ENCODE results near the gene ZFYVE19.

Gene ZFYVE19

DNA sequence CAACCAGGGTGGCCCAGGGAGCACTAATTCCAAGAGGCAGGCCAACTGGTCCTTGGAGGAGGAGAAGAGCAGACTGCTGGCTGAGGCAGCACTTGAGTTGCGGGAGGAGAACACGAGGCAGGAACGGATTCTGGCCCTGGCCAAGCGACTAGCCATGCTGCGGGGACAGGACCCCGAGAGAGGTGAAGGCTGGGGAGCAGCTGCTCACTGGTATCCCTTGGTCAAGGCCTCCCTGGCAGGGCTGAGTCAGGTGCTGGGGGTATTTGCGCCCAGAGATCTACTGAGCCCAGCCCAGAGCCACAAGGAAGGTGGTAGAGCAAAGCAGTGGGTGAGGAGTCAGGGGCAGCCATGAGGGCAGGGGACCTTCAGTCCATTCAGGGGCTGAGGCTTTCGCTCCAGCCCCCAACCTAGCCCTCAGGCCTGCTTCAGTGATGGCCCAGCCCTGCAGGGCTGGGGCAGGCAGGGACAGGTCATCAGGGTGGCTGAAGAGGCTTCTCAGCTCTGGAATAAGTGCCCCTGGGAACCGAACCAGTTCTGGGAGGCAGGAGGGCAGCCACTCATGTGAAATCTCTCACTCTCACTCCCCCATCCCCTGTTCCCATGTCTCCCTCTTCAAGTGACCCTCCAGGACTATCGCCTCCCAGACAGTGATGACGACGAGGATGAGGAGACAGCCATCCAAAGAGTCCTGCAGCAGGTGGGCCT lies 6.0 kb downstream of the ZFYVE19 start:
- DNase-seq (ENCODE audit: low read depth in 1 of 2, low spot score in 1 of 2): no peak

DNA sequence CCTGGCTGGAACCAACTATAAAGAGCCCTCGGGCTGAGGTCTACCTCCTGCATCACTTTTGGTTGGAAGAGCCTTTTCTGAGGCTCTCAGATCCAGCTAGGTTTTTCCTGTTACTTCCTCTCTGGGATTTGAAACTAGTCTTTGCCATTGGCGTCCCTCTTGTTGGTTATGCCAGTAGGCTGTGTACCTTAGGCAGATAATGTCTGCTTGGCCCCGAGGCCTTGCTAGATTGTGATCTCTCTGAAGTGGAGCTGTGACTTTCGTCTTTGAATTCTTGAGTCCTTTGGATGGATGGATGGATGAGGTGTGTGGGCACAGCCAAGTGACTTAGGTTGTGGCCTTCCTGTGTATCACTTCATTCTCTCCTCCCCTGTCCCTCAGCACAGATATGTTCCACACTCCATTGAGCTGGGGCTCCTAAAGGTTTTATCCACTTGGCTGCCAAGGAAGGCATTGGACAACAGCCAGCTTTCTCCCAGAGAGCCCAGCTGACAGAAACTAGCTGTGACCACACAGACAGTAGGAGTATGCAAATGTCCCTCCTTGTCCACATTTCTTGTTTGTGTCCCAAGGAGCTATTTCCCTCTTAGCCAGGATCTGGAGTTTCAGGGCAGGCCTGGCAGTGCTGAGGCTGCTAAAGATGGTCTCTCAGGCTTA lies 8.3 kb downstream of the ZFYVE19 start:
- DNase-seq (ENCODE audit: low read depth in 1 of 2, low spot score in 1 of 2): no peak

DNA sequence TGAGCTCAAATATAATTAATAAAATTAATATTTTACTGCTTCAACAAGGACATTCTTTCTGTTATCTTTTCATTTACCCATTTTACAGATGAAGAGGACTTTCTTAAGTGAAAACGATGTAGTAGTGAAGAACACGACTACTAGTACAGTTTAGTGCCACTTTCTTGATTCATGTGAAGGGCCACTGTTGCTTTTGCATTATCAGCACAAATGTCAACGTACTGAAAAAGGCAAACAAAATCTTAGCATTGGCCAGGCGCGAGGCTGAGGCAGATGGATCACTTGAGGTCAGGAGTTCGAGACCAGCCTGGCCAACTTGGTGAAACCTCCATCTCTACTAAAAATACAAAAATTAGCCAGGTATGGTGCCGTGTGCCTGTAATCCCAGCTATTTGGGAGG lies 12.2 kb downstream of the ZFYVE19 start:
- DNase-seq (ENCODE audit: low read depth in 1 of 2, low spot score in 1 of 2): no peak

DNA sequence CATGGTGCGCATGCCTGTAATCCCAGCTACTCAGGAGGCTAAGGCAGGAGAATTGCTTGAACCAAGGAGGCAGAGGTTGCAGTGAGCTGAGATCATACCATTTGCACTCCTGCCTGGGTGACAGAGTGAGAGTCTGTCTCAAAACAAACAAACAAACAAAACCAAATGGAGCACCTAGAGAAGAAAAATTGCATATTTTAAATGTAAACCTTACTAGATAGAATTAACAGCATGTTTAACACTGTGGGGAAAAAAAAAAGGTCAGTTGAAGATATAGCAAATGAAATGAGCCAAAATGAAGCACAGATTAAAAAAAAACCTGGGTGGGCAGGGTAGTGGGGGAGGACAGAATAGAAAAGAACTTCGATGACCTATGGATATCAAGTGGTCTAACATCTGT lies 14.3 kb downstream of the ZFYVE19 start:
- DNase-seq (ENCODE audit: low read depth in 1 of 2, low spot score in 1 of 2): no peak

DNA sequence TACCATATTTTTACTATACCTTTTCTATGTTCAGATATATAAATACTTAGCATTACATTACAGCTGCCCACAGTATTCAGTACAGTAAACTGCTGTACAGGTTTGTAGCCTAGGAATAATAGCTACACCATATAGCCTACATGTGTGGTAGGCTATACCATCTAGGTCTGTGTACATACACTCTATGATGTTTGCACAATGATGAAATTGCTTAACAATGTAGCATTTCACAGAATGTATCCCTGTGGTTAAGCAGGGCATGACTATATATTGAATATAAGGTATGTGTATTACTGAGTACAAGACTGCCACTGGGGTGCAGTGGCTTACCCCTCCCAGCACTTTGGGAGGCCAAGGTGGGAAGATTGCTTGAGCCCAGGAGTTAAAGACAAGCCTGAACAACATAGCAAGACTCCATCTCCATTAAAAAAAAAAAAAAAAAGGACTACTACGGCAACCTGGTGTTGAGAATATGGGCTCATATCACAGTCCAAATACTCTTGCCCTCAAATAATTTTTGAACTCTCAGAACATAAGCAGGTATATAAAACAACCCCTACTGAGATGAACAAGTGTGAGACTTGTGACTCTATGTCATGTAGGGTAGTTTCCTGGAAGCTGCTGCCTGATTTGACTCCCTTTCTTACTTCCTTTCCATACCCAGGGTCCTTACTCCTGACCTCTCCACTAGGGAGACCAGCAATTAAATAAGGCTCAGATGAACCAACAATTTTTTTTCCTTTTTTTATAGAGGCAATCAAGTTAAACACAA lies 16.9 kb downstream of the ZFYVE19 start:
- DNase-seq (ENCODE audit: low read depth in 1 of 2, low spot score in 1 of 2): no peak

DNA sequence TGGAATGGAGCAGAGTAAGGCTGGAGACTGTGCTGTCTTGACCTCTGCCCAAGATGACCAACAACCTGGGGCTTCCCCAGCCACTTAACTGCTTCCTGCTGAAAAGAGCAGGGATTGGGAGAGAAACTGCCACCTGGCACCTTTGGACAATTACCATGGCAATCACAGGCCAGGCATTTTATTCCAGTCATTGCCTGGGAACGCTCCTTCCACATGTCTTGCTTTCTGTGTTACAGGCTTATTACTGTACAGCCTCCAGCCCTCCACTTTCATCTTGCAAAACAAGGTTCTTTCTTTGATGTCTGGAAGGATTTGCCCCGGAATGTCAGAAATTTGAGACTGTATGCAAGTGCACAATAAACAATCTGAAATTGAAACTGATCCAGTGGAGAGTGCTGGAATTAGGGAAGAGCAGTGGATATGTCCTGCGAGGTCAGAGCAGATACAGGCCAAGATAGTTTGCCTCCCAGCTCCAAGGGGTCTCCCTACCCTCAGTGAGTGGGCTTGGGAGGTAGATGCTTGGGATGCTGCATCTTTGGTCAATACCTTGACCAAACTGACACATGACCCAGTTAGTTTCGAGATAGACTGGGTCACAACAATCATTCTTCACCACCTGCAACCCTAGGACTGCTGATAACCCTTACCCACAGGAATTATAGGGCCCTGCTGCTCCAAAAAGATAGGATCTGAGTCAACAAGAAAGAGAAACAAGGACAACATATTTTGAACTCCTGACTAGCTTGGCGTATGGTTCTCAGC lies 19.0 kb downstream of the ZFYVE19 start:
- no peak for DNase-seq (ENCODE audit: low read depth in 1 of 2, low spot score in 1 of 2)

DNA sequence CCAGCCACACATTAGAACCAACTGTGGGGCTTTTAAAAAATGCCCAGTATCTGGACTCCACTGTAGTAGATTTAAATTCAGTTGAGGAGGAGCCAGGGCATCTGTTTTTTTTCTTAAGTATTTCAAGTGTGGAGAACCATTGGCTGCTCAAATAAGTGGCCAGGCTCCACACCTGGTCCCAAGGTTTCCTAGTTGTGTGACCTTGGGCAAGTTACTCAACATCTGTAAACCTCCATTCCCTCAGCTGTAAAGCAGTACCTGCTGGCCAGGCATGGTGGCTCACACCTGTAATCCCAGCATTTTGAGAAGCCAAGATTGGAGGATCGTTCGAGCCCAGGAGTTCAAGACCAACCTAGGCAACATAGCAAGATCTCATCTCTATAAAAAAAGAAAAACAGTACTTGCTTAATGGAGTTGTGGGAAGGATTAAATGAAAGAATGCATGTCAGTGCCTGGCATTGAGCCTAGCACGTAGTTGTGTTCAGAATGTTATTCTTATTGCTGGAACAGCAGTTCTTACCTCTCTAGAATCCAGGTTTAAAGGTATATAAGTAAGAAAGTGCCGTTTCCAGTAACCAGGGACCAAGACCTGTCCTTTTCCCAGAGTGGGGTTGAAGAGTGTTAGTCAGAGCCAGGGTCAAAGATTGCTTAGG lies 19.7 kb downstream of the ZFYVE19 start:
- no peak for DNase-seq (ENCODE audit: low read depth in 1 of 2, low spot score in 1 of 2)

DNA sequence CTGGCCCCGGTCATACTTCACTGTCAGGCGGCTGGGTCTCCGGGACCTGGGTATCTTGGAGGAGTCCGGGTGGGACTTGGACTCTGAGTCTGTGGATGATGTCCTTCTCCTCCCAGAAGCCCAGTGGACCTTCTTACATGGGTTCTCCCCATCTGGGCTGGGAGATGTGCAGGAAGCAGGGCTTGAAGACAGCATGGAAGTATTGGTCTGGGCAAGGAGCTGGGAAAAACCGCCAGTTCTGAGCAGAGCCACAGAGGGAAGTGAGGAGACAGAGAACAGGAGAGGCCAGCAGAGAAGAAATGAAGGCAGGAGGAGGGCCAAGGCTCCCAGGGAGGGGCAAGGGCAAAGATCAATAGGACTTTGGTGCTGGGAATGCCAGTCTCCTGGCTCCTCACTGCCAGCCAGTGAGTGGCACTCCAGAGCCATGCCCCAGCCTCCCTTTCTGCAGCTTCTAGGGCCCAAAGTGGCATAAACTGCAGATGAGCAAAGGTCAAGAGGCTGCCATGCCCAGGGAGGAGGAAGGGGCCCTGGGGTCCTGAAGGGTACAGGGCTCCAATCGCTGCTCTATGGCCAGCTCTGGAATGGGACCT lies 21.7 kb downstream of the ZFYVE19 start, which contains the start of gene PPP1R14D:
Gene PPP1R14D (minus strand): TSS at position 262 of the 590 bp plus-strand sequence. CDS start 67 bp downstream, at position 195.
- DNase-seq (ENCODE audit: low read depth in 1 of 2, low spot score in 1 of 2): no peak

DNA sequence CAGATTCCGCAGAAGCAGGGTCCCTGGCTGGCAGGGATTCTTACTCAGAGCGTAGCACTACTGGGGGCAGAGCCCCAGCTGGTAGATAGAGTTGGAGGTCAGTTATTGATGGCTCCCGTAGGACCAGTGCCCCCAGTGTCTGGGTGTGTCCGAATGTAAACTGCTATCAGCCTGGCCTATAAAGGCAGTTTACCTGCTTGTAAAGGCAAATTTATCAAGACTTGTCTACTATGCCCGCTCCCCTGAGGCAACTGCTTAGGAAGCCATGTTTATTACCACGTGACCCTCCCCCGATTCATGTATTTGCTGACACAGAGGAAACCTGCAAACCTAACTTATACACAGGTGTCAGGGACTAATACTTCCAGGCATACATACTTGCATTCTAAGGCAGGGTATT lies 22.2 kb downstream of the ZFYVE19 start:
- no peak for DNase-seq (ENCODE audit: low read depth in 1 of 2, low spot score in 1 of 2)

DNA sequence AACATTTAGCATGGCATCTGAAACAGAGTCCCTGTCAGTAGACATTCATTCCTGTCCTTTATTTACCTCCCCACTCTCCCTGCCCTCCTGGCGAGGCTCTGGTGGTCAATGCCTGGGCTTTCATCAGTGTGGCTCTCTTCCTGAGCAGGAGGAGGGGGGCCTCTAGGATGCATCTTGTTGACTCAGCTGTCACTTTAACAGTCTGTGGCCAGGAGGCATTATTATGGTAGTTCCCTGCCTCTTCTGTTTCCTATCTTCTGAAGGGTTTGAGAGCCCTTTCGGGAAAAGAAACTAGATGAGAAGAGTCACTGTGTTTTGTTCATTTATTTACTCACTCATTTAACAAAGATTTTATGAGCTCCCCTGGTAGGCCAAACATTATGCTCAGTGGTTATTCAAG lies 24.0 kb downstream of the ZFYVE19 start:
- DNase-seq (ENCODE audit: low read depth in 1 of 2, low spot score in 1 of 2): no peak

DNA sequence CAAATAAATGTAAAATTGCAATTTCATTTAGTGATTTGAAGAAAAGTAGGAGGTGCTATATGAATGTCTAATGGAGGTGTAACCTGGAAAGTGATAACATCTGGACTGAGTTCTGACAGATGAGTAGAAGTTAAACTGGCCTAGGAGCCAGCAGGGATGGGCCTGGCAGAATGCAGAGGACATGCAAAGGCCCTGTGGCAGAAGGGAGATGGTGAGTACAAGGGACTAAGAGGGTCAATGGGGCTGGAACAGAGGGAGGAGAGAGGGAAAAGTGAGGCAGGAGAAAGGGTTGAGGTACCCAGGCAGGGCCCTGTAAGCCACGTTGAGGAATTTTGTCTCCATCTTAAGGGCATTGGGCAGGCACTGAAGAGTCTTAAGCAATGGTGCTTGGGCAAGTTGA lies 25.0 kb downstream of the ZFYVE19 start:
- DNase-seq (ENCODE audit: low read depth in 1 of 2, low spot score in 1 of 2): no peak

DNA sequence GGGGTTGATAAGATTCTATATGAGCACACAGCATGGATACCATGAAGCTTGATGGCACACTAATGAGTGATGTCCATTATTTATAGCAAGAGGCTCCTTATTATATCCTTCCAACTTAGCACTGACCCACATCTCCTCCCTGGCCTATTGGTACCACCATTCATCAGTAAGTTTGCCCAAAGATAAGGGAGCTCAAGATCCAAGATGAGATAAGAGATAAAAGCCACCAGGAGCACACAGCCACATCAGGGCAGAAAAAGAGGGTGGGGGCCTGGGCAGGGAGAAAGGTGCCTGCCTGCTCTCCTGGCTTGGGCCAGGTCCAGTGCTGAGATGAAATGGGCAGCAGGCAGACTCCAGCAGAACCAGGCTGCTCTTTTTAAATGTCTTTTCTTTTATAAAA lies 26.0 kb downstream of the ZFYVE19 start:
- DNase-seq (ENCODE audit: low read depth in 1 of 2, low spot score in 1 of 2): no peak

DNA sequence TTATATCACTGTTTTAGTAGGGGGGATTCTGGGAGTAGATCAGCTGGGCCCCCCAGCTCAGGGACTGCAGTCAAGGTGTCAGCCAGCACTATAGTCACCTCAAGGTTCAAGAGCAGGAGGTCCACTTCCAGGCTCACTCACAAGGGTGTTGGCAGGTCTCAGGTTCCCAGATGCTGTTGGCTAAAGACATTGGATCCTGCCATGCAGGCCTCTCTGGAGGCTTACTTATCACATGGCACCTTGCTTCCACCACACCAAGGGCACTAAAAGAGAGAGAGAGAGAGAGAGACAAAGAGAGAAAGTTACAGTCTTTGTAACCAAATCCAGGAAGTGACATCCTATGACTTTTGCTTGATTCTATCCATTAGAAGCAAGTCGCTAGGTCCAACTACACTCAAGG lies 29.1 kb downstream of the ZFYVE19 start:
- no peak for DNase-seq (ENCODE audit: low read depth in 1 of 2, low spot score in 1 of 2)

DNA sequence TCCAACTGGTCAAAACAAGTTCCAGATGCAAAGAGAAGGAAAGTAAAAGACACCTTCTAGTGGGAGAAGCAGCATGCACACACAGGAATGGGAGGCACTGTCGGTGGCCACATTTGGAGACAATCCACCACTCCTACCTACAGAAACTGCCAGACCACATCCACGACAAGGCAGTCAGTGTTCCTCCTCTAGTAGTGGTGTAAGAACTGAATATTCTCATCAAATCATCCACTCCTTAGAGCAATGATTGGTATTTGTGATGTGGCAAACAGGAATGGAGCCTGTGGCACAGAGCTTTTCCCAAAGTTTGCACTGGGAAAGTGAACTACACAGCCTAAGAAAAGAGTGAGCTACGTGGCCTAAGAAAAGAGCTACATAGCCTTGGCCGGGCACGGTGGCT lies 31.9 kb downstream of the ZFYVE19 start:
- no peak for DNase-seq (ENCODE audit: low read depth in 1 of 2, low spot score in 1 of 2)

DNA sequence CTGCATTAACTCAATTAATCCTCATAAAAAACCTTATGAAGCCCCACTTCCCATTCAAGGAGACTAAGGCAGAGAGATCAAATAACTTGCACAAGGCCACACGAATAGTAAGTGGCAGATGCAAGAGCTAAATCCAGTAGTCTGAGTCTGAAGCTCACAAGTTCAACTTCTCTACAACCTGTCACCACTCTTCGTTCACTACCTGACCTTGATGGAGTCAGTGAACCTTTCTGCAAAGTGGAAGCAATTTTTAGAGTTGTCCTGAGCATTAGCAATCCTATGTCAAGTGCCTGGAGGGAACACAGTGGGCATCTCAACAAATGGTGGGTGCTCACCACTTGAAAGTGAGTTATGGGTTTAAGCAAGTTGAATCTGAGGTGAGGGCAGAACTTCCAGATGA lies 34.9 kb downstream of the ZFYVE19 start:
- DNase-seq (ENCODE audit: low read depth in 1 of 2, low spot score in 1 of 2): no peak

DNA sequence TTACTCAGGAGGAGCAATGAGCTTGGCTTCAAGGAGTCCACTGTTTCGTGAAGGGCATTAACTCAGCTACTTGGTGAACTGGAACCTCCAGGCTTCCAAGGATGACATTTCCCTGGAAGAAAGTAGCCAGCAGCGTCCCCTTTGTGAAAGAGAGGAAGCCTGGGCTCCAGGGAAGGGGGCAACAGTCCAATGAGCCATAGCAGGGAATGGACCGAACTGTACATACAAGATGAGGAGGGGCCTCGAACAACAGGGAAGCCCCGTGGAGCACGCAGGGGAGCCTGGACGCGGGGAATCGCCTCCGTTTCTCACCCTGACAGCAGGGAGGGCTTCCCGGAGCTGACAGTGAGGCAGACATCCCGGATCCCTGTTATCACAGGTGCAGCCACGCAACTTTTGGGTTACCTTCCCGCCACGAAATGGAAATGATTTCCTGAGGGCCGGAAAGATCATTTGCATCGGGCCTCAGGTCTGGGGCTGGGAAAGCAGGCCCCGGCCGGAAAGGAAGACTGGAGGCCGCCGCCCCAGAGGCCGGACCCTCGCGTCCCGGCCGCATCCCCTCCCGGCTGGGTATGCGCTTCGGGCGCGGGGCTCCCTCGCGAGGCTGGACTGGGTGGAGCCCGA lies 36.5 kb downstream of the ZFYVE19 start:
- DNase-seq (ENCODE audit: low read depth in 1 of 2, low spot score in 1 of 2): no peak

DNA sequence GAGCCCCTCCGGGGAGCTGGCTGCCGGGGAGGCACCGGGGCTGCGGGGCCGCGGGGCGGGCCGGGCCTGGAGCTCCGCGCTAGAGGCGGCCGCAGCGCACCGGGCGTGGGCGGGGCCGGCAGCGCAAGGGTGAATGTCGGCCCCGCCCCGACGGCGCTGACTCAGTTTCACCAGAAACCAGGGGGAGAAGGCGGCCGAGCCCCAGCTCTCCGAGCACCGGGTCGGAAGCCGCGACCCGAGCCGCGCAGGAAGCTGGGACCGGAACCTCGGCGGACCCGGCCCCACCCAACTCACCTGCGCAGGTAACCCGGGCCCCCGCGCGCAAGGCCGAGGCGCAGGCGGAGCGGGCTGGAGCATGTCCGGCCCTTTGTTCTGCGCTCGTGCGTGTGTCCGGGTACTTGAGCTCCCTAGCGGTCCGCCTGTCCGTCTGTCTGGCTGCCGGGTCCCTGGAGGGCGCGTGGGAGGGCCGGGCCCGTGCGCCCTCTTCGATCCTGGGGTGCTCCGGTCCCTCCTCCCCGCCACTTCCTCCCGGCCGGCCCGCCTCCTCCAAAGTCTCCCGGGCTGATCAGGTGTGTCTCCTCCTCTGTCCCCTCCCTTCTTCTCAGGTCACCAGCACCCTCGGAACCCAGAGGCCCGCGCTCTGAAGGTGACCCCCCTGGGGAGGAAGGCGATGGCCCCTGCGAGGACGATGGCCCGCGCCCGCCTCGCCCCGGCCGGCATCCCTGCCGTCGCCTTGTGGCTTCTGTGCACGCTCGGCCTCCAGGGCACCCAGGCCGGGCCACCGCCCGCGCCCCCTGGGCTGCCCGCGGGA lies 37.2 kb downstream of the ZFYVE19 start, which contains the start of gene SPINT1:
Gene SPINT1 (plus strand): TSS at position 164 of the 811 bp plus-strand sequence. CDS start 507 bp downstream, at position 671.
- DNase-seq (ENCODE audit: low read depth in 1 of 2, low spot score in 1 of 2): peak in 1 of 2 donors; percentile 69

DNA sequence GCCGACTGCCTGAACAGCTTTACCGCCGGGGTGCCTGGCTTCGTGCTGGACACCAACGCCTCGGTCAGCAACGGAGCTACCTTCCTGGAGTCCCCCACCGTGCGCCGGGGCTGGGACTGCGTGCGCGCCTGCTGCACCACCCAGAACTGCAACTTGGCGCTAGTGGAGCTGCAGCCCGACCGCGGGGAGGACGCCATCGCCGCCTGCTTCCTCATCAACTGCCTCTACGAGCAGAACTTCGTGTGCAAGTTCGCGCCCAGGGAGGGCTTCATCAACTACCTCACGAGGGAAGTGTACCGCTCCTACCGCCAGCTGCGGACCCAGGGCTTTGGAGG lies 37.8 kb downstream of the ZFYVE19 start:
- DNase-seq (ENCODE audit: low read depth in 1 of 2, low spot score in 1 of 2): peak in 1 of 2 donors; percentile 22

DNA sequence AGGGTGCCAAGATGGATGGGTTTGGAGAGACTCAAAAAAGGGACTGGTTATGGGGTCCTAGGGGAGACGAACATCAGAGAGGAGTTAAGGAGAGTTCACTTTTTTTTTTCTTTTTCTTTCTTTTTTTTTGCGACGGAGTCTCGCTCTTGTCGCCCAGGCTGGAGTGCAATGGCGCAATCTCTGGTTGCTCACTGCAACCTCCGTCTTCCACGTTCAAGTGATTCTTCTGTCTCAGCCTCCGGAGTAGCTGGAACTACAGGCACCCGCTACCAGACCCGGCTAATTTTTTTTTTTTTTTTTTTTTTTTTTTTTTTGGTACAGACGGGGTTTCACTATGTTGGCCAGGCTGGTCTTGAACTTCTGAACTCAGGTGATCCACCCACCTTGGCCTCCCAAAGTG lies 38.1 kb downstream of the ZFYVE19 start:
- no peak for DNase-seq (ENCODE audit: low read depth in 1 of 2, low spot score in 1 of 2)

Data from stimulated activated CD4-positive, alpha-beta T cell treated with anti-CD3 and anti-CD28 coated beads, Interleukin-15, amount 100 ng/mL, for 1 hour (primary cell).